T-helper 1 cell treated with Interleukin-12 subunit alpha and Interleukin-12 subunit beta and Interleukin-4 antibody, amounts not matched to agents 30 μg/mL and 1 μg/mL, for 36 hours (primary cell): Measurements from ENCODE around the gene MACROD1.
"Not testable (repeated sequence)": the region's sequence is repeated elsewhere in the genome, so short reads cannot be mapped to it uniquely, and the experiment has no call there.

ENCODE experiments used
- H3K27ac Mint-ChIP-seq: one replicate; pipeline ENCODE4 v1.8.0; 2021; ENCODE audit warnings: mild to moderate bottlenecking, mixed read lengths
- H3K27me3 Mint-ChIP-seq: one replicate; pipeline ENCODE4 v1.8.0; 2021; ENCODE audit warnings: low read depth, mixed read lengths
- H3K36me3 Mint-ChIP-seq: one replicate; pipeline ENCODE4 v1.8.0; 2021; ENCODE audit warnings: low read depth, mixed read lengths
- H3K4me1 Mint-ChIP-seq: one replicate; pipeline ENCODE4 v1.8.0; 2021; ENCODE audit warnings: low read depth, mixed read lengths
- H3K4me3 Mint-ChIP-seq: one replicate; pipeline ENCODE4 v1.8.0; 2021; ENCODE audit warnings: mild to moderate bottlenecking, moderate library complexity, mixed read lengths
- H3K9me3 Mint-ChIP-seq: one replicate; pipeline ENCODE4 v1.8.0; 2021; ENCODE audit warnings: mixed read lengths

Gene MACROD1

DNA sequence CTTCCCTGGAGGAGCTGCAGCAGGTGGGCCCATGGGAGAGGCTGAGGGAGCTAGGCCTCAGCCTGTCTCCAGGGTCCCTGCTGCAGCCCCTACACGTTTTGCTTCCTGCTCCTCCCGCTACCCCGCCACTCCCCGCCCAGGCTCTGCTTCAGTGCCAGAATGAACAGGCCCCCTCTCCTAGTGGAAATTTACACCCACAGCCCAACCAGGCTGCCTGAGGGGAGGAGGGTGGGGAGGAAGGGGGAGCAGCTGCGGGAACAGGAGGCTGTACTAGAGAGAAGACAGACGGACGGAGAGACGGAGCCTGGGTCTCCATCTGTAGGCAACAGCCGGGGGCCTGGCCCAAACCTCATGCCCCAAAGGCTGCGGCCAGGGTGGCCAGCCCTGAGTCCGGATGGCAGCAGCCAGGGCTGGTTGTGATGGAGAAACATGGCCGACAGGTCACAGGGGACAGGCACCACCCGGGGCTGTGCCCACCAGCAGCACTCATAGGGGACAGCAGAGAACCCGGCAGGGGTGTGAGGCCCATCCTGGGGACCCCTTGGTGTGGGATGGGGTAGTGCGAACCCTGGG lies 109.6 kb downstream of the MACROD1 start:
- Mint-ChIP-seq H3K4me1 (peaks cover 3% of the 10 kb centered on the region), H3K4me3 (no peak overlapping the region), H3K27ac (no peak overlapping the region), H3K36me3 (no peaks in the 10 kb centered on the region), H3K9me3 (no peaks in the 10 kb centered on the region), H3K27me3 (peaks cover 8% of the 10 kb centered on the region)

- no peaks in the 10 kb centered on the region for H3K36me3 Mint-ChIP-seq
- no peaks in the 10 kb centered on the region for H3K27me3 Mint-ChIP-seq
- no peak overlapping the region for H3K27ac Mint-ChIP-seq
- no peak overlapping the region for H3K4me3 Mint-ChIP-seq
- no peaks in the 10 kb centered on the region for H3K9me3 Mint-ChIP-seq
- no peaks in the 10 kb centered on the region for H3K4me1 Mint-ChIP-seq
These were observed 110.8 kb downstream of the MACROD1 start for GRCh38 chr11:64055077-64055476.

- no peak overlapping the region for H3K27ac Mint-ChIP-seq
- H3K4me3 Mint-ChIP-seq, result peak overlapping the region; percentile 21
- H3K27me3 Mint-ChIP-seq, result no peaks in the 10 kb centered on the region
- no peaks in the 10 kb centered on the region for H3K4me1 Mint-ChIP-seq
- no peaks in the 10 kb centered on the region for H3K9me3 Mint-ChIP-seq
- H3K36me3 Mint-ChIP-seq, result no peaks in the 10 kb centered on the region
These were observed 112.2 kb downstream of the MACROD1 start for GRCh38 chr11:64053699-64054098.

DNA sequence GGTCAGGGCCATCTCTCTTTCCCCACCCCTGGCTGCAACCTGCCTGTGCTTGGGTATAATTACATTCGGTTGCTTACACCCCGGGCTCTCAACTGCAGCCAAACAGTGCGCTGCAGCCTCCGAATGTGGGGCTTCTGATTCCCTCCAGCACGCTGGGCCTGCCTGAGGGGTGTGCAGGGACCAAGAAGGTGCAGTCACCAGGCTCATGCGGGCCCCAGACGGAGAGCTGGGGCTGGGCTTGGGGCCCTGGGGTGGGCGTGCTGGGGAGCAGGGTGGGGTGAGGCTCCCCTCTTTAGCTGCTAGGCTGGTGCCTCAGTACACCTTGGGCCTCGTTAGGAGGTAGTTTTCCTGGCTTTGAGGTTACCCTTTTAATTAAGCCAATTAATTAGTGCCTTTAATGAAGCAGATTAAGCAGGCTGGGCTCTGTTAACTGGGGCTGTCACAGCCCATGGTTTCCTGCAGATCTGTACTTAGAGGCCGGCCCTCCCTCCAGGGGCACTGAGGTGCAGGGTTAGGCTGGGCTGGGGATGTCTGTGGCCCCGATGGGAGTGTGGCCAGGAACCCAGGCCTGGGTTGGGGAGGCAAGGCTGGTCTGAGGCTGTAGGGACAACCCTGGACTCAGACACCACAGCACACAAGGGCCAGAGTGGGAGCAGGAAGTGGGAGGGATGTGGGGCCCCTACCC lies 112.8 kb downstream of the MACROD1 start:
- Mint-ChIP-seq H3K4me1 (no peaks in the 10 kb centered on the region), H3K4me3 (no peak overlapping the region), H3K27ac (no peak overlapping the region), H3K9me3 (no peaks in the 10 kb centered on the region), H3K36me3 (no peaks in the 10 kb centered on the region), H3K27me3 (no peaks in the 10 kb centered on the region)

GRCh38 chr11:64052436-64052835 lies 113.5 kb downstream of the MACROD1 start:
- H3K4me1 Mint-ChIP-seq, result no peaks in the 10 kb centered on the region
- H3K9me3 Mint-ChIP-seq, result no peaks in the 10 kb centered on the region
- H3K36me3 Mint-ChIP-seq, result no peaks in the 10 kb centered on the region
- no peak overlapping the region for H3K4me3 Mint-ChIP-seq
- H3K27me3 Mint-ChIP-seq, result no peaks in the 10 kb centered on the region
- H3K27ac Mint-ChIP-seq, result no peak overlapping the region

DNA sequence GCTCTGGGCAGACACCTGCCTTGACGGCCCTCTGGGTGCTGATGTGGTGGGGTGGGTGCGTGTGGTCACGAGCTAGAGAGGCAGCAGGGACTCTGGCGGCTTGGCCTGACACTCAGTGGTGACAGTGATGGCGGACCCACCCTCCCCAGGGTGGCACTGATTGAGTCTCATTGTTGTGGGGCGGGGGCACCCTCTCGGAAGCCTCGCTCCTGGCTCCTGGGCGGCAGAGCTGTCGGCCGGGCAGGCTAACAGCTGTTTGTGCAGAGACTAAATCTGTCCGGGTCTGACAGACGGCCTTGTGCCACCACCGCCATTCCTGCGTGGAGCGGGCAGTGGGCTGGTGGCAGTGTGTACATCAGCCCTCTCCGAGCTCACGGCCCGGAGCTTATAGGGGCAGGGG lies 114.6 kb downstream of the MACROD1 start:
- H3K4me3 Mint-ChIP-seq, result no peak overlapping the region
- no peaks in the 10 kb centered on the region for H3K27me3 Mint-ChIP-seq
- H3K9me3 Mint-ChIP-seq, result no peaks in the 10 kb centered on the region
- no peaks in the 10 kb centered on the region for H3K4me1 Mint-ChIP-seq
- H3K36me3 Mint-ChIP-seq, result no peaks in the 10 kb centered on the region
- H3K27ac Mint-ChIP-seq, result no peak overlapping the region

DNA sequence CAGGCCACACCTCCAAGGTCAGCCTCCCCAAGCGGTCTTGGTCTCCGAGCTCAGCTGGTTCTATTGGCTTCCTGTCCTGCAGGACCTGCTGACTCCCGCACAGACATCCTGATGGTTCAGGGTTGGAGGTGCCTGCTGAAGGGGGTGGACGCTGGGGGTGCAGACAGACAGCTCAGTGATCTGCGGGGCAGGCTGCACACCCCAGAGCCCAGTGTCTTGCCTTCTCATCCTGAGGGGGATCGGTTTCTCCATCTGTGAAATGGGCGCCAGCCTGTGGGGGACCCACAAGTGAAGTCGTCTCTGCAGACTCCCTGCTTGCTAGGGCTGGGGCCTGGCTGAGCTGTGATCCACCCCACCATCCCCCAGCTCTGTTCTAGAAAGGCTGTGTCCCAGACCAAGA lies 116.4 kb downstream of the MACROD1 start:
- Mint-ChIP-seq H3K36me3 (no peaks in the 10 kb centered on the region), H3K9me3 (no peaks in the 10 kb centered on the region), H3K4me1 (no peaks in the 10 kb centered on the region), H3K4me3 (no peak overlapping the region), H3K27me3 (no peaks in the 10 kb centered on the region), H3K27ac (no peak overlapping the region)

GRCh38 chr11:64048042-64048854 lies 117.7 kb downstream of the MACROD1 start:
- Mint-ChIP-seq H3K4me1 (no peaks in the 10 kb centered on the region), H3K36me3 (no peaks in the 10 kb centered on the region), H3K9me3 (no peaks in the 10 kb centered on the region), H3K27me3 (no peaks in the 10 kb centered on the region), H3K4me3 (no peak overlapping the region), H3K27ac (no peak overlapping the region)

GRCh38 chr11:64047373-64047772 lies 118.5 kb downstream of the MACROD1 start:
- not testable (repeated sequence) for H3K9me3 Mint-ChIP-seq, H3K36me3 Mint-ChIP-seq, H3K4me1 Mint-ChIP-seq, H3K4me3 Mint-ChIP-seq, H3K27ac Mint-ChIP-seq, H3K27me3 Mint-ChIP-seq

GRCh38 chr11:64045700-64046099 lies 120.2 kb downstream of the MACROD1 start:
- Mint-ChIP-seq H3K9me3 (no peaks in the 10 kb centered on the region), H3K36me3 (no peaks in the 10 kb centered on the region), H3K4me3 (no peak overlapping the region), H3K4me1 (no peaks in the 10 kb centered on the region), H3K27me3 (no peaks in the 10 kb centered on the region), H3K27ac (no peak overlapping the region)

GRCh38 chr11:64044730-64045393 lies 121.1 kb downstream of the MACROD1 start:
- Mint-ChIP-seq H3K9me3 (no peaks in the 10 kb centered on the region), H3K27me3 (no peaks in the 10 kb centered on the region), H3K4me3 (no peak overlapping the region), H3K27ac (no peak overlapping the region), H3K36me3 (no peaks in the 10 kb centered on the region), H3K4me1 (no peaks in the 10 kb centered on the region)

DNA sequence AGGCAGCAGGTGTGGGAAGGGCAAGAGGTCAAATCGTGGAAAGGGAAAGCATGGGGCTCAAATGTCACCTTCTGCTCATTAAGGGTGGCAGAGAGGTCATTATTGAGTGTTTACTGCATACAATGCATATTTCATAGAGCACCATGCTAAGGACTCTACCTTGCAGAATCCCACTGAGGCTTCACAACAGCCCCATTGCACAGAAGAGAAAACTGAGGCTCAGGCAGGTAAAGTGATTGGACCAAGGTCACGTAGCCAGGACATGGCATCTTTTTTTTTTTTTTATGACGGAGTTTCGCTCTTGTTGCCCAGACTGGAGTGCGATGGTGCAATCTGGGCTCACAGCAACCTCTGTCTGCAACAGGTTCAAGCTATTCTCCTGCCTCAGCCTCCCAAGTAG lies 122.4 kb downstream of the MACROD1 start:
- H3K4me1 Mint-ChIP-seq, result no peaks in the 10 kb centered on the region
- no peaks in the 10 kb centered on the region for H3K36me3 Mint-ChIP-seq
- no peaks in the 10 kb centered on the region for H3K9me3 Mint-ChIP-seq
- H3K27me3 Mint-ChIP-seq, result no peaks in the 10 kb centered on the region
- H3K27ac Mint-ChIP-seq, result no peak overlapping the region
- no peak overlapping the region for H3K4me3 Mint-ChIP-seq

DNA sequence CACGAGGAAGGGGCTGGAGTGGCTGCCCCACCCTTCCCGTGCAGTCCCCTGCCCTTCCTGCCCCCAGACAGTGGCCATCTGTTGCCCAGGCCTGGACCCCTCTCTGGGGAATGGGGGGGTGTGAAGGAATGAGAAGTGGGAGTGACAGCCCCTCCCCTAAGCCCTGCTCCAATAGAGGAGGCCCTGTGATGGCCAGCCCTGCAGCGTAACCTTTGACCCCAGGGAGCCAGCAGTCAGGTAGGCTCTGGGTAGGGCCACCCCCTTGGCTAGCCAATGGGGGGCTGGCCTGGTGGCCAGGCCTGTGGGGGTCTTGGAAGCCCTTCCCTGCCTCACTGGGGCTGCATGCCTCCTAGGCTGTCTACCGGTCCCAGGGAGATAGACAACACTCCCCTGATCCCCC lies 123.6 kb downstream of the MACROD1 start:
- Mint-ChIP-seq H3K36me3 (no peaks in the 10 kb centered on the region), H3K4me3 (no peak overlapping the region), H3K27me3 (peaks cover 11% of the 10 kb centered on the region), H3K27ac (no peak overlapping the region), H3K9me3 (no peaks in the 10 kb centered on the region), H3K4me1 (no peaks in the 10 kb centered on the region)

DNA sequence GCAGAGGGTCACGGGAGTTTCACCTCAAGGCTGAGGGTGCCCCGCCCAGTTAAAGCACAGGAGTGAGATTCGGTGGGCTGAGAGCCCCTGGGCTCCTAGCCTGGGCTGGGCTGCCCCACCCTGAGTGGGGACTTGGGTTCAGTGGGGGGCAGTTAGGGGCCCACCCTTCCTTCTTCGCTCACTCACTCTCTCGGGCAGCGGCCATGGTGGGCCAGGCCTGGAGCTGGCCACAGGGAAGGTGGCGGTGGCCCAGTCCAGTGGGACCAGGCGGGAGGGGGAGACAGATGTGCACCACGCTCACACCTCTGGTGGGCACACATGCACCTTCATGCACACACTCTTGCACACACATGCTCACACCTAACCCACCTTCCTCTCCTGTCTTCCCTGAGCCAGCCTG lies 124.1 kb downstream of the MACROD1 start:
- peaks cover 15% of the 10 kb centered on the region for H3K27me3 Mint-ChIP-seq
- no peaks in the 10 kb centered on the region for H3K9me3 Mint-ChIP-seq
- H3K4me3 Mint-ChIP-seq, result no peak overlapping the region
- H3K36me3 Mint-ChIP-seq, result no peaks in the 10 kb centered on the region
- no peak overlapping the region for H3K27ac Mint-ChIP-seq
- H3K4me1 Mint-ChIP-seq, result no peaks in the 10 kb centered on the region
